Natural killer cell treated with Interleukin-12 subunit alpha and Interleukin-12 subunit beta and Interleukin-15 and Interleukin-18, amount 100 ng/mL, for 72 hours (primary cell): ENCODE measurements around the gene ZFP91. TPM values are rescaled to one million over a fixed set of nuclear protein-coding genes. Genes with fewer than 3 reads are reported as not detected.

Experiments
- ATAC-seq, 2 donors: fragments of 150-1000 bp; cut with Tn5 transposase in 1 of 2; sonication (Bioruptor Pico), chemical (Tn5 transposase) in 1 of 2; 2 replicates each; pipeline ENCODE4 v1.10.0; 2021
- DNase-seq: peaks from one replicate; pipeline ENCODE4 v3.0.0; 2022; ENCODE audit warnings: low spot score
- H3K27ac Mint-ChIP-seq, 2 donors: 1 replicate in 1 of 2; 2 replicates in 1 of 2; pipeline ENCODE4 v1.8.0; 2022; ENCODE audit warnings: mixed read lengths in 2 of 2, mild to moderate bottlenecking in 1 of 2, moderate library complexity in 1 of 2
- H3K27me3 Mint-ChIP-seq, 2 donors: 1 replicate in 1 of 2; 2 replicates in 1 of 2; pipeline ENCODE4 v1.8.0; 2022; ENCODE audit warnings: mixed read lengths in 2 of 2
- H3K36me3 Mint-ChIP-seq: one replicate; pipeline ENCODE4 v1.8.0; 2022; ENCODE audit warnings: mixed read lengths
- H3K4me1 Mint-ChIP-seq, 2 donors: 1 replicate in 1 of 2; 2 replicates in 1 of 2; pipeline ENCODE4 v1.8.0; 2022; ENCODE audit warnings: low read depth in 2 of 2, mixed read lengths in 2 of 2, mild to moderate bottlenecking in 1 of 2
- H3K4me3 Mint-ChIP-seq: one replicate; pipeline ENCODE4 v1.8.0; 2022; ENCODE audit warnings: mixed read lengths
- H3K9me3 Mint-ChIP-seq: 2 replicates; pipeline ENCODE4 v1.8.0; 2022; ENCODE audit warnings: mixed read lengths
- total RNA-seq, 2 donors: library from RNA; stranded (reverse); gene quantifications; one replicate each; pipeline ENCODE4 v1.2.3, GENCODE V29; 2022

Gene ZFP91
- total RNA-seq, 2 donors from 2014 or later, result 52.9 to 54.3 TPM

DNA sequence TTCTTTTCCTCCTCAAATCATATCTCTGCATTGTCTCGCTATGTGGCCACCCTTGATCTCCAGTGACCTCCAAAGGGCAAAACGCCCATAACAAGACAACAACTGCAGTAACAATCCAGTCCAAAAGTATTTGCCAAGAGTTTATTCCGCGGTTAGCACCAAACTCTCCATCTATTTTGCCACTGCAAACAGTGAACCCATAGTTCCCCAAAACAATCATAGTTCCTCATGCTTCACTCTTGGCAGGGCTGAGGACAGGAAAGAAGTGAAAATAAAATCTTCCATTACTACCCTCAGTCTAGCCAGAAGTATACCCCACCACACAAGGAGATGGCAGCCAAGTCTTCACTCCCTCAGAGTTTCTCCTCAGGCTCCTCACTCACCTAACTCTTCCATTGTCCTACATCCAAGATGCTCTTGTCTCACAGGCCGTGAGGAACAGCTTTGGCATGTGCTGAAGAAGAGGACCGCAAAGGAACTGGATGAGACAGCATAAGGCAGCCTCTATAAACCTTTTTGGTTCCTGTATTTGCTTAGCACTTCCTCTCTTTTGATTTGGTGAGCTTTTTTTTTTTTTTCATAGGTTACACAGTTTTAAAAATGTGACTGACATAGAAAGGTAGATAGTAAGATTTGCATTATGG, 3.4 kb upstream of the ZFP91 start, which contains the start of gene LPXN:
TSS of gene LPXN (minus strand) at position 480 of the 644 bp plus-strand sequence. CDS start at position 396, 84 bp downstream.
- H3K27me3 Mint-ChIP-seq, result no peaks in the 10 kb centered on the region
- peak within 1 kb of the TSS; percentile 97 to 98 for H3K27ac Mint-ChIP-seq
- H3K9me3 Mint-ChIP-seq, result no peaks in the 10 kb centered on the region
- DNase-seq, result no peak
- peak within 1 kb of the TSS; percentile 97 for H3K4me3 Mint-ChIP-seq
- H3K36me3 Mint-ChIP-seq, result peaks cover 34% of the 10 kb centered on the region
- peaks cover 45 to 74% of the 10 kb centered on the region in 2 donors for H3K4me1 Mint-ChIP-seq
- no peak for ATAC-seq

DNA sequence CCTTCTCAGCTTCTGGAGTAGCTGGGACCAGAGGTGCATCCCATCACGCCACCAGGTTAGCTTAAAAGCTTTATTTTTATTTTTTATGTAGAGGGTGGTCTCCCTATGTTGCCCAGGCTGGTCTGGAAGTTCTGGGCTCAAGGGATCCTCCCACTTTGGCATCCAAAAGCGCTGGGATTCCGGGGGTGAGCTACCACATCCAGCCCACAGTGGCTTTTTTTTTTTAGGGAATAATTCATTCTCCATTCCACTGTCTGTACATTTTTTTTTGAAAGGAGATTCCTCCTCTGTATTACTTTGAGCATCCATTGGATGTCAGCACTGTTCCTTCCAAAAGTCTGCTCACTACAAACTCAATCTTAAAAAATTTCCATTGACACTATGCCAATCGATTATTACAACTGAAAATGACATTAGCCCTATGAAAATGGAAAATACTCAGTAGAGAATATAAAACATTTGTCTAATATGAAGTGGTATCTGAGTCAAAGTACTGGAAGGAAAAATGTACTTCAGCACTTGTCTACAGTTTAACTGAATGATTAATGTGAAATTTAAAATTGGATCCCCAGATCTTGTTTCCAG, 1.9 kb upstream of the ZFP91 start:
- H3K27me3 Mint-ChIP-seq, result no peaks in the 10 kb centered on the region
- peaks cover 43 to 69% of the 10 kb centered on the region in 2 donors for H3K4me1 Mint-ChIP-seq
- no peaks in the 10 kb centered on the region for H3K9me3 Mint-ChIP-seq
- DNase-seq, result no peak
- H3K4me3 Mint-ChIP-seq, result peak overlapping the region; percentile 97
- peak overlapping the region; percentile 97 to 98 for H3K27ac Mint-ChIP-seq
- H3K36me3 Mint-ChIP-seq, result peaks cover 30% of the 10 kb centered on the region
- ATAC-seq, result no peak

DNA sequence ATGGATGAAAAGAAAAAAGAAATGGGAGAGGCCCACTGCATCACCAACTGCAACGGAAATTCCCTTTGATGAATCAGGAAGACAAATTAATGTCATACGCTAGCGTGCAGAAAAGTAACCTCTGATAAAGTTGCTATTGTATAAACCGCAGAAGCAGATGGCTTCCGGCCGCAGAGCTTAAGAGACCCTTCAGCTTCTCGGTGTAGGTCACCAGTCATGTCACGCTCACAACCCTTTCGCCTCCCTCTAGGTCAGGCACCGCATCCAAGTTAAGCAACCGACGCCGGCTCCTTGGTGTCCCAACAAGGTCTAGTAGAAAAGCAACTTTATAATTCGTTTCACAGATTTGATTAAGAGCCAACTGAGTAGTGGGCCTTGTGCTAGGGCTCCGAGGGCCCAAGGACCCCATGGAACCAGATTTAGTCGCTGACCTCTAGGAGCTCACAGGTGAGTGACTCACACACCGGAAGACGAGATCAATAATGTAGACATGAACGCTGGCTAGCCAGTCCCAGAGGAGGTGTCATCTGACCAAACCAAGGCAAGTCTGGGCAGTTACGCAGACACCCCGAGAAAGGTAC, 1.2 kb upstream of the ZFP91 start:
- H3K36me3 Mint-ChIP-seq, result peaks cover 30% of the 10 kb centered on the region
- peak overlapping the region; percentile 97 to 98 for H3K27ac Mint-ChIP-seq
- peak; percentile 92 for DNase-seq
- ATAC-seq, result peak; percentile 57 to 68
- H3K4me3 Mint-ChIP-seq, result peak overlapping the region; percentile 97
- H3K27me3 Mint-ChIP-seq, result no peaks in the 10 kb centered on the region
- no peaks in the 10 kb centered on the region for H3K9me3 Mint-ChIP-seq
- H3K4me1 Mint-ChIP-seq, result peaks cover 41 to 72% of the 10 kb centered on the region in 2 donors

DNA sequence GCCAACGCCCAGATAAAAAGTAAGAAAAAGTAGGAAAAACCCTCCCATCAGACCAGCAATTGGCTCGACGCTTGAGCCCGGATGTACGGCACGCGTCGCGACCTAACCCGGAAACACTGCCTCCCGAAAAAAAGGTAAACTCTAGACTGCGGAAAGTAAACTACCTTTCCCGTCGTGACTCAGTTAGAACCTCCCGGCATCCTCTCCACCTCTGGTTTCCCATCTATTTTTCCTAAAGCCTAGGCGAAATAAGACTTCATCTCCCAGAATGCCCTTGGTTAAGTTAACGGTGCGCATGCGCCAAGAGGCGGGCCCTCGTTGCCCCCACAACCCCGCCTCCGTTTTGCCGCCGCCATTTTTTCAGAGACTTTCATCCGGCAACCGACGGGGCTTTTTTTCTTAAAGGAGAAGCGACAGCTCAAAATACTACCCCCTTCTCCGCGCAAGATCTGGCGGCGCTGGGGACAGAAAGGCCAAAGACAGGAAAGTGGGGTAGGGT, 678 bp upstream of the ZFP91 start:
- peak; percentile 41 to 64 for ATAC-seq
- Mint-ChIP-seq H3K4me3 (peak overlapping the region; percentile 97), H3K9me3 (no peaks in the 10 kb centered on the region), H3K27ac (peak overlapping the region; percentile 97 to 98), H3K4me1 (peaks cover 43 to 73% of the 10 kb centered on the region in 2 donors), H3K27me3 (no peaks in the 10 kb centered on the region), H3K36me3 (peaks cover 30% of the 10 kb centered on the region)
- peak; percentile 92 for DNase-seq

DNA sequence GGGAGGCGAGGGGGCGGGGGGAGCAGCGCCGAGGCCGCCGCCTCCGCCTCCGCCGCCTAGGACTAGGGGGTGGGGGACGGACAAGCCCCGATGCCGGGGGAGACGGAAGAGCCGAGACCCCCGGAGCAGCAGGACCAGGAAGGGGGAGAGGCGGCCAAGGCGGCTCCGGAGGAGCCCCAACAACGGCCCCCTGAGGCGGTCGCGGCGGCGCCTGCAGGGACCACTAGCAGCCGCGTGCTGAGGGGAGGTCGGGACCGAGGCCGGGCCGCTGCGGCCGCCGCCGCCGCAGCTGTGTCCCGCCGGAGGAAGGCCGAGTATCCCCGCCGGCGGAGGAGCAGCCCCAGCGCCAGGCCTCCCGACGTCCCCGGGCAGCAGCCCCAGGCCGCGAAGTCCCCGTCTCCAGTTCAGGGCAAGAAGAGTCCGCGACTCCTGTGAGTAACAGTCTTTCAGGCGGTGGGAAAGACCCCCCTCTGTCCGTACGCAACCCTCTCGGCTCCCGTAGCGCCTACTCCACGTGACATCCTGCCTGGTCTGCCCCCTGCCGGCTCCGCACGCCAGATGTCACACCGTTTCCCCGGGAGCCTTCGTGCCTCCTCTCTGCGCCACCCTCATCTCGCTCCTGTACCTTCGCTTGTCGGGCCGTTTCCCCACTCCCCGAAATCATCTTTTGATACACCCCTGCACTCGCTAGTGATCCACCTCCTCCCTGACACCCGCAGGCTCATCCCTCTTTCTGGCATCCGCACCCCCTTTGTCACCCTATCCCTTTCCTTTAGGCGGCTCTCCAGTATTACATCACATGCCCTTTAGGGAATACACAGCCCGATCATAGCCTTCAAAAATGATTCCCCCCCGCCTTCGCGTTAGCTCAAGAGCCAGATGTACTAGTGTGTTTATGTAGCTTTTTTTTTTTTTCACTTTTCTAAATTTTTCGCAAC, 598 bp downstream of the ZFP91 start:
- H3K36me3 Mint-ChIP-seq, result peaks cover 24% of the 10 kb centered on the region

DNA sequence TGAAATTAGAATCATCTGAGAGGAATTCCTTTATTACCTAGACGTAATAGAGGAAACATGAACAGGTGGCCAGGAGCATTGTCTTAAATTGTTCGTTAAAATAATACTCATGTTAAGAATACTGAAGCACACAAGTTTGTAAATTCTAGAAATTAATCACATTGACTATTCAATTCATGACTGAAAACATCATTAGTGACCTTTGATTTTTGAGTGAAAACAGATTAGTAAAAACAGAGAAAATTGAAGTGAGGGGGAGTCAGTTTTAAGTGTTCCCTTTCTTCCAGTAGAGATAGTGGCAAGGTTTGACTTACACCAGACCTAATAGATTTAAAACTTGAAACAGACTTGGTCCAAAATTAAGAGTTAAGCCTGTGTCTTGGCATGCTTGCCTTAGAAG, 1.4 kb downstream of the ZFP91 start:
- Mint-ChIP-seq H3K4me3 (peak overlapping the region; percentile 95), H3K27ac (peak overlapping the region; percentile 97 to 98), H3K27me3 (no peaks in the 10 kb centered on the region), H3K9me3 (no peaks in the 10 kb centered on the region), H3K36me3 (peaks cover 15% of the 10 kb centered on the region), H3K4me1 (peaks cover 36 to 61% of the 10 kb centered on the region in 2 donors)
- no peak for DNase-seq
- no peak for ATAC-seq

More for the DNA sequence above, 598 bp downstream of the ZFP91 start:
- Mint-ChIP-seq H3K27me3 (no peaks in the 10 kb centered on the region), H3K4me3 (peak overlapping the region; percentile 97), H3K4me1 (peaks cover 41 to 70% of the 10 kb centered on the region in 2 donors), H3K27ac (peak overlapping the region; percentile 97 to 98), H3K9me3 (no peaks in the 10 kb centered on the region)
- DNase-seq, result peak; percentile 95
- peak; percentile 71 to 72 for ATAC-seq

DNA sequence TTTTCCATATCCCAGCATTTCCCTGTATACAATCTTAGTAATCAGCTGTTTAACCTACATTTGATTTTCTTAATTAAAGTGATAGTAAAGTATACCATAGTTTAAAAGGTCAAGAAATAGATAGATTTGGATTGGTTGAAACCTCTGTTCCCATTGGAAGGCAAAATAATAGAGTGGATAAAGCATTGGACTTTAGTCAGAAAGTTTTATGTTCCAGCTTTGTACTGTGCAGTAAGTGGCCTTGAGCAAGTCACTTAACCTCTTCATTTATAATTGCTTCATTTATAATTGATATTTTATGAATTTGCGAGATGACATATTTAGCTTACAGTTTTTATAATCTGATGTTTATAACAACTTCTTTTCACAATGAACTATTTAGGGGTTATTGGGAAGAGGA, 3.6 kb downstream of the ZFP91 start:
- no peak for ATAC-seq
- DNase-seq, result no peak
- Mint-ChIP-seq H3K27ac (peak overlapping the region; percentile 17 to 31), H3K36me3 (peaks cover 24% of the 10 kb centered on the region), H3K27me3 (no peaks in the 10 kb centered on the region), H3K4me3 (peak overlapping the region; percentile 64), H3K4me1 (peaks cover 27 to 58% of the 10 kb centered on the region in 2 donors), H3K9me3 (no peaks in the 10 kb centered on the region)

DNA sequence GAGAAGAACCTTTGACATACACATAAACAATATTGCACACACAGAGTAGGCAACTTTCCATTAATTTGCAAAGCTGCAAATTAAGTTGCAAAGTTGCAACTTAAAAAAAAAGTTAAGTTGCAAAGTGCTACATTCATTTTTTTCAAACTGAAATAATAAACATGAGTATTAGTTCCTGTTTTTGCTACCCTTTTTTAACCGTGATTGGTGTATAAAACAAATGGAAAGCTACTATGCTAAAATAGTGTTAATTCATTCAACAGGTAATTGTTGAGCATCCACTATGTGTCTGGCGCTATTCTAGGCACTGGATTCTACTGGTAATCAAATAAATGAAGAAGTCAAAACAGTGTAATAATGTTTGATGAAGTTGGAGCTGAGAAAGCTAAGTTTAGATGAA, 8.1 kb downstream of the ZFP91 start:
- Mint-ChIP-seq H3K4me1 (peaks cover 30 to 46% of the 10 kb centered on the region in 2 donors), H3K4me3 (no peak overlapping the region), H3K27ac (peak overlapping the region in 1 of 2 donors; percentile 25), H3K27me3 (no peaks in the 10 kb centered on the region), H3K9me3 (no peaks in the 10 kb centered on the region), H3K36me3 (peaks cover 19% of the 10 kb centered on the region)
- ATAC-seq, result no peak
- DNase-seq, result no peak

DNA sequence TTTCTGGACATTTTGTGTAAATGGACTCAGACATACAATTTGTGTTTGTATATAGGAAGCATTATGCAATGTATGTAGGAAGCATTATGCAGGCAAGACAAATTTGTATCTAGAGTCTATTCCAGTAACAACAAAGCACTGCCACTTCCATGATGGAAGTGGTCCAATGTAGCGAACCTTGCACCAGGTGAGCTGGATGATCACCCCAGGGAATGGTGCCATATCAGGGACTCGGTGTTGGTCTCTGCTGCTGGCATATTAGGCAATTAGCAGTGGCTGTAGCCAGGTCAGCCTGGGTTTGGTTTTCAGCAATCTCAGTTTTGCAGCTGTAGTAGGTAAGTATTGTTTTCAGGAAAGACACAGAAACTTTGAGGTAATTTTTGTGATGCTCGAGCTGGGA, 12.8 kb downstream of the ZFP91 start:
- Mint-ChIP-seq H3K4me3 (no peak overlapping the region), H3K27me3 (no peaks in the 10 kb centered on the region), H3K27ac (no peak overlapping the region), H3K4me1 (peaks cover 43 to 47% of the 10 kb centered on the region in 2 donors), H3K36me3 (peaks cover 27% of the 10 kb centered on the region), H3K9me3 (no peaks in the 10 kb centered on the region)
- ATAC-seq (no peak), DNase-seq (no peak)

DNA sequence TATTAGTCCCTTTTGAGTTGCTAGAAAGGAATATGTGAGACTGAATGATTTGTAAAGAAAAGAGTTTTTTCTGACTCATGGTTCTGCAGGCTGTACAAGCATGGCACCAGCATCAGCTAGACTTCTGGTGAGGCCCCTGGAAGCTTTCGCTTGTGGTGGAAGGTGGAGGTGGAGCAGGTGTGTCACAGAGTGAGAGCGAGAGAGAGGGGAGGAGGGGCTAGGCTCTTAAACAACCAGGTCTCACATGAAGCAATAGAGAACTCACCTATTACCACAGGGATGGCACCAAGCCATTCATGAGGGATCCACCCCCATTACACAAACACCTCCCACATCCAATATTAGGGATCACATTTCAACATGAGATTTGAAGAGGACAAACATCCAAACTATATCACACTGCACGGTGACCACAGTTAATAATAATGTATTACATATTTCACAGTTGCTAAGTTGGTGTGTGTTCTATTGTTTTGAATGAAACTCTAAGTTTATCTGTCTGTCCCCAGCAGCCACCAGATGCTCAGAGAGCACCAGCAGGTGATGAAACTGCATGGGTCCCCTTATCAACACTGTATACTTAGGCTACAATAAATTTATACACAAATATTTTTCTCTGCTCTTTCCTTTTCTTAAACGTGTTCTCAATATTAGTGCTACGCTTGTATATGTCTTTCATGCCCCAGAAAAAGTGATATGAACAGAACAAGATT, 14.1 kb downstream of the ZFP91 start:
- Mint-ChIP-seq H3K9me3 (no peaks in the 10 kb centered on the region), H3K4me3 (no peak overlapping the region), H3K27me3 (no peaks in the 10 kb centered on the region), H3K4me1 (peaks cover 48 to 52% of the 10 kb centered on the region in 2 donors), H3K36me3 (peaks cover 25% of the 10 kb centered on the region), H3K27ac (peak overlapping the region in 1 of 2 donors; percentile 4)
- no peak for ATAC-seq
- no peak for DNase-seq

DNA sequence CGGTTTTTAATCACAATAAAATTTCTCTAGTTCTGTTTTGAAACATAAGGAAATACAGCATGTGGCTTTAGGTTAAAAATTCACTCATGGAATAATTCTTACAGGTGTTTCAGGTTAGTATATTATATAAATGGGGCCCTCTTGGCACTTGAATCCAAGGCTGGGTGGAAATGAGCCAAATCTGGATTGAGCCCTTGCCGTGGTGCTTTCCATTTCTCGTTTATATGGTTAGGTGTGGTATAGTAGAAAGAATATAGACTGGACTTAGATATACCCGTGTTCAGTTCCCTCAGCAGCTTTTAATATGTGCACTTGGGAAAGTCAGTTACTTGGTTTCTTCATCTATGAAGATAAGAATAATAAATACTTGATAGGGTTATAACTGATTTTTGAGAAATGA, 16.0 kb downstream of the ZFP91 start:
- Mint-ChIP-seq H3K27me3 (no peaks in the 10 kb centered on the region), H3K27ac (no peak overlapping the region), H3K4me1 (peaks cover 49 to 62% of the 10 kb centered on the region in 2 donors), H3K4me3 (no peak overlapping the region), H3K9me3 (no peaks in the 10 kb centered on the region), H3K36me3 (peaks cover 25% of the 10 kb centered on the region)
- DNase-seq, result no peak
- ATAC-seq, result no peak

DNA sequence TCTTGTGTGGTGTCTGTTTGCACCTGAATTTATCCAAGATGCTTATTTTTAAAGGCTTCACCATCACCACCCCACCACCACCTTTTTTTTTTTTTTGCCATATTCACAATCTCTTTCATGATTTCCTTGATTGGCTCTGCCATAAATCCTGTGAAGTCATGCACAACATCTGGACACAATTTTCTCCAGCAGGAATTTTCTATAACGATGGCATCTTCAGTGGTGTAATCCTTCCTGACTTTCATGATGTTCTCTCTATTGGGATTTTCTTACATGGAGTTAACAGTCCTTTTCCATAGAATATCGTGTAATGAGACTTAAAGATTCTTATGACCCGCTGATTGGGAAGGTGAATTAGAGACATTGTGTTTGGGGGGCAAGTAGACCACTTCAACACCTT, 17.8 kb downstream of the ZFP91 start:
- ATAC-seq, result no peak
- Mint-ChIP-seq H3K27ac (peak overlapping the region; percentile 11 to 46), H3K36me3 (peaks cover 21% of the 10 kb centered on the region), H3K9me3 (no peaks in the 10 kb centered on the region), H3K4me1 (peaks cover 49 to 68% of the 10 kb centered on the region in 2 donors), H3K4me3 (no peak overlapping the region), H3K27me3 (no peaks in the 10 kb centered on the region)
- DNase-seq, result no peak
